ENCODE measurements around the gene JPT1. TPM values are rescaled to one million over a fixed set of nuclear protein-coding genes. Genes with fewer than 3 reads are reported as not detected.

JPT1 gene
- 264 and 322 TPM in 2 replicates for total RNA-seq

GRCh38 chr17:75154195-75155106, at the start of gene JPT1:
TSS of gene JPT1 (minus strand) at chr17:75154512. CDS start at chr17:75154397, 115 bp downstream.

GRCh38 chr17:75182569-75183436, 28.5 kb upstream of the JPT1 start, which contains the start of gene SUMO2:
TSS of gene SUMO2 (minus strand) at chr17:75182959. CDS start at chr17:75182834, 125 bp downstream.

GRCh38 chr17:75131278-75132017, 22.9 kb downstream of the JPT1 start, which contains the start of gene NT5C:
TSS of gene NT5C (minus strand) at chr17:75131742. CDS start at chr17:75131707, 35 bp downstream.

GRCh38 chr17:75109407-75110233, 44.7 kb downstream of the JPT1 start, which contains the start of gene ARMC7:
TSS of gene ARMC7 (plus strand) at chr17:75109969. CDS start at chr17:75110289, 320 bp downstream.

GRCh38 chr17:75087558-75088453, 66.5 kb downstream of the JPT1 start, which contains the start of gene SLC16A5:
TSS of gene SLC16A5 (plus strand) at chr17:75087954. CDS start at chr17:75093637, 5,683 bp downstream.

Small RNAs within 50 kb of the gene (small RNA-seq; reads per million reads assigned to genes)
- not detected for gene RF00019

Other genes starting within 250 kb of the JPT1 start
- not detected in 2 replicates for gene USH1G, start 231.3 kb downstream of the JPT1 start, total RNA-seq
- not detected in 2 replicates for gene OTOP2, start 230.2 kb downstream of the JPT1 start, total RNA-seq
- not detected in 2 replicates for gene OTOP3, start 218.6 kb downstream of the JPT1 start, total RNA-seq
- 38.4 and 39.8 TPM in 2 replicates for gene HID1, start 181.8 kb downstream of the JPT1 start, total RNA-seq
- gene CDR2L, start 166.9 kb downstream of the JPT1 start, total RNA-seq = 26.1 and 27.1 TPM in 2 replicates
- gene MRPL58, start 141.8 kb downstream of the JPT1 start, total RNA-seq = 27.8 and 36.3 TPM in 2 replicates
- 221 and 231 TPM in 2 replicates for gene ATP5PD, start 107.5 kb downstream of the JPT1 start, total RNA-seq
- 17.3 and 19.7 TPM in 2 replicates for gene KCTD2, start 107.3 kb downstream of the JPT1 start, total RNA-seq
- 12.0 and 23.8 TPM in 2 replicates for gene SLC16A5, start 66.6 kb downstream of the JPT1 start, total RNA-seq
- gene ARMC7, start 44.5 kb downstream of the JPT1 start, total RNA-seq = 4.1 and 4.6 TPM in 2 replicates
- gene NT5C, start 22.8 kb downstream of the JPT1 start, total RNA-seq = 31.2 and 38.9 TPM in 2 replicates
- gene SUMO2, start 28.4 kb upstream of the JPT1 start, total RNA-seq = 96.8 and 106 TPM in 2 replicates
- gene NUP85, start 51.2 kb upstream of the JPT1 start, total RNA-seq = 39.8 and 59.0 TPM in 2 replicates
- 18.6 and 20.5 TPM in 2 replicates for gene GGA3, start 107.1 kb upstream of the JPT1 start, total RNA-seq
- 75.5 and 79.7 TPM in 2 replicates for gene MRPS7, start 107.4 kb upstream of the JPT1 start, total RNA-seq
- gene MIF4GD, start 116.7 kb upstream of the JPT1 start, total RNA-seq = 11.6 and 13.7 TPM in 2 replicates
- gene SLC25A19, start 134.9 kb upstream of the JPT1 start, total RNA-seq = 10.1 and 13.5 TPM in 2 replicates

Data from vein endothelial cell (primary cell).